T-helper 2 cell (primary cell): ENCODE measurements around the gene HIPK2.

Experiments
- DNase-seq, 5 experiments: peaks; one replicate each; pipeline versions ENCODE4 v3.0.0 to v3.0.0-alpha.2; 2012 to 2022

The HIPK2 gene

DNA sequence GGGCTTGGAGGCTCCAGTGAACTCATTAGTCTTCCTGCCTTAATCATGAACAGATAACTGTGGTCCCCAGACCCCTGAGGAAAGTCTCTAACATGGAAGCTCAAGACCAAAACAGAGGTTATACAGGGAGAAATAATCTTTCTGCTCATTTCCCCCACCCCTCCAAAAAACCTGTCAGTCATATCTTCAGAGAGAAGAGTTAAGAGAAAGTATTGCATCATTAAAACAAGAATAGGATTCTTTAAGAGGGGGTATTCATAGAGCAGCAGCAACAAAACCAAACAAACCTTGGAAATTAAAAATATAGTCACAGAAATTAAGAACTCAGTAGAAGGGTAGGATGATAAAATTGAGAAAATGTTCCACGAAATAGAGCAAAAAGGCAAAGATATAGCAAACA, 246.7 kb downstream of the HIPK2 start:
- no peak for DNase-seq

DNA sequence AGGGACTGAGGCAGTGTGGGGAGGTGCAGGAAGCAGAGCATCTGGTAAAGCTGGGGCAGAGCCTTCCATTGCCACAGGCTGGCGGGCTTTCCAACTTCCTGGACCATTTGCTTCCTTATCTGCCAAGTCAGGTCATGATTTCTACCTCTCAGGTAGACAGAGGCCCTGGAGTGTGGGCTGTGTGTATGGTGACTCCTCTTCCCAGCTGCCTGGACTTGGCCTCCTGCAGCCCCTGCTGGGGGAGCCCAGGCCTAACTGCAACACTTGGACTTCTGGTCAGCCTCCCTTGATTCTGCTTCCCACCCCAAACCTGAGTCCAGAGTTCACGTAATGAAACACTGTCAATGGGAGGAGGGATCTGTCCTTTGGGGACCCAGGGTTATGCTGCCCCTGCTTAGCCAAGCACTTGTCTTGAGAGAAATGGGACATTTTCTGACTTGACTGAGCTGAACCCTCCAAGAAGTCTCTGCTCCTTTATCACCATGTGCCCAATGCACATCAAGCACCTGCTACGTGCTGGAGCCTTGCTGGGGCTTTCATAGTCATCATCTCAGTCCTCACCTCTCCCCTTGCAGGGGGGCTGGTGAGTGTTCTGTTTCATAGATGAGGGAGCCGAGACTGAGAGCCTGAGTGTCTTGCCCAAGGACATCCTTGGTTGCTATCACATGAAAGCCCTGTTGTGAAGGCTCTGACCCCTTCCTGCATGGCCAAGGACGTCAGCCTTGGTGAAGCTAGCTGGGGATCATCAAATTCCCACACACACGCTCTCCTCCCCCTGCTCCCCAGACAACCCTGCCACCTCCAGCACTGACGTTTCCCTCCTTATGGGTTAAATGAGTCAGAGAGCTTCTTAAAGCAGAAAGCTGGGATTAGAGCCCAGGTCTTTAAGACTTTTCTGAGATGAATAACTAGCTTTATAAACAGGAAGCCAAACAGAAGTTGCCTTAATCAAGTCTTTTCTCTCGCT, 250.9 kb downstream of the HIPK2 start:
- no peak for DNase-seq

DNA sequence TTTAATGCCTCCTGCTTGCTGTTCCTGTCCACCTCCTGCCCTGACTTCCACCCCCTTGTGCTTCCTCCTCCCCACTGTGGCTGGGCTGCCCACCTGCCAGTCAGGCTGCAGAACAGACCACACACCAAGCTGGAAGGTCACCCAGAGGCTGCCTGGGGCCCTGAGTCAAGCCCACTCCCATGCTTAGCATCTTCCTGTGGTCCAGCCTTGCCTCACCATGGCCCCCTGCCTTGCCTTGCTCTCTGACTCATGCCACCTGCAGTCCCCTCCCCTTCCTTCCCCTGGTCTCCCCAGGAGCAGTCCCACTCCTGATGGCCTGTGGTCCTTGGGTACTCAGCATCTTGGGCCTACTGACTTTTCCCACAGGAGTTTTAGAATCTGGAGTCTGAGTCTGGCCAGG, 252.0 kb downstream of the HIPK2 start:
- no peak for DNase-seq

DNA sequence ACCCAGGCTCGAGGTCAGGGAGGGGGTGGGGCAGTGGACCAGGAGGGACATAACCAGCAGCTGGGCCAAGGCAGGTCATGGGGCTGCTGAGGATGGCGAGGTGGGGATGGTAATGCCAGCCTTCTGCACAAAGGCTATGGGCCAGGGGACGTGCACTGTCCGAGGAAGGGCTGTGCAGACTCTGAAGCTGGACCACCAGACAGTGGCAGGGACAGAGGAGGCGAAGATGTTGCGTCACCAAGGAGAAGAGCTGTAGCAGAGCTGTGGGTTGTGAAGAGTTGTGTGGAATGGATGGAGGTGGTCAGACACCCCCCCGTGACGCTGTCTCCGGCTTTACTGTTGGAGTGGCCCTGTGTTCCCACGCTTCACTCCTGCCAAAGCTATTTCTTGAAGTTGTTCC, 252.6 kb downstream of the HIPK2 start:
- DNase-seq, result no peak

DNA sequence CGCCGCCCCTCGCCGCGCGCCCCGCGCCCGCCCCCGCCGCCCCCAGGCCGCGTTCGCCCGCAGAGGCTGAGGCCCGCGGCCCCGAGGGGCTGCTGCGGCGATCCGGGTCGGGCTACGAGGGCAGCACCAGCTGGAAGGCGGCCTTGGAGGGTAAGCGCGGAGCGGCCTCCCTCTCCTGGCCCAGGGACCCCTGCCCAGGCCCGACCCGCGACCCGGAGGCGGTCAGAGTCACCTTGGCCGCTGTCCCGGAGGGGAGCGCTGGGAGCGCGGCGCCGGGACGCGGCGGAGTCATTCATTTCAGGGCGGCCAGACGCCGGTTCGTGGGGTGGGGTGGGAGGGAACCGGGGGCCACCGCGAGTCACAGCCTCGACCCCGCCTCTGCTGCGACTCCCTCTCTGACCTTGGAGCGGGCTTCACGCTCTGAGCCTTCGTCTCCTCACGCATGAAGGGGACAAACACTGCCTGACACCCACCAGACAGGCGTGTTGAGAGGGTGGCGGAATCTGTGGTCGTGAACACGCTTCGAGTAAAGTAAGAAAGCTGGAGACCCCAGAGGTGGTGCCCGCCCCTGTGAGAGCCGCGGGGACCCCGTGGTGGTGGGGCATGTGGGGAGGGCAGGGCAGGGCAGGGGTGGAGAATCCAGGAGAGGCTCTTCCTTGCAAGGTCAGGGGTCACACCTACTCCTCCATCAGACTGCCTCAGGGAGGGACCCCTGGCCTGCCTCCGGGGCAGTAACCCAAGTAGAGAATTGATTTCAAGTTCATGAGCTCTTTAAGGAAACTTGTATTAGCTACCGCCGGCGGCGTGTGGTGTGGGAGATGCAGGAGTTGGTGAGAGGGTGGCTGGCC, 253.6 kb downstream of the HIPK2 start:
- no peak for DNase-seq

DNA sequence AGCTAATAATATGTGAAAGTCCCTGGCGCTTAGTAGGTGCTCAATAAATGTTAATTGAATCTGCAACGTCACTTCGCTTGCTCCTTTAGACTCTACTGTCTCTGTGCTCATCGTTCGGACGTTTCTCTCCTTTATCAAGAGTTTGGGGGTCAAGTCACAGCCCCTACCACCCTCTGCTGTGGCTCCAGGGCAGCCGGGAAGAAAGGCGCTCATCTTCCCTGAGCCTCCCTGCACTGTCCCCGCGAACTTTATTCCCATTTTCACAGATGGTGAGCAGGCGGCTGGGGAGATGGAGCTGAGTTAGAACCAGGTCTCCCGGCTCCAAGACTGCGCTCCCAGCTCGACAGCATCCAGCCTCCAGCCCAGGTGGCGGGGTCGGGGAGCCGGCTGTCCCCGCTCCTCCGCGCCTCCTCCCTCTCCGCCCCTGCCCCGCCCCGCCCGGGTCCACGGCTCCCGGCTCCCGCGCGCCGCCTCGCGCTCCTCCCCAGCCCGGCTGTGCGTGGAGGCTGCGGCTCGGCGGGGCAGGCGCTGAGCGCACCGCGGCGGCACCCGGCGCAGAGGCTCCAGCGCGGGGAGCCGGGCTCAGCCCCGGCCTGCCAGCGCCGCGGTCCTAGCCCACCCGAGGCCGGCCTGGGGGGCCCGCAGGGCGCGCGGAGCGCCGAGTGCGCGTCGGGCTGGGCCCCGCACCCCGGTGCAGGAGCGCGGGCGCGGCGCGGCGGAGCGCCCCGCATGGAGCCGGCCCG, 254.4 kb downstream of the HIPK2 start, which contains the start of gene CLEC2L:
CLEC2L (plus strand) TSS at position 487 of the 743 bp plus-strand sequence; CDS start at position 730, 243 bp downstream.
- DNase-seq, result no peak

DNA sequence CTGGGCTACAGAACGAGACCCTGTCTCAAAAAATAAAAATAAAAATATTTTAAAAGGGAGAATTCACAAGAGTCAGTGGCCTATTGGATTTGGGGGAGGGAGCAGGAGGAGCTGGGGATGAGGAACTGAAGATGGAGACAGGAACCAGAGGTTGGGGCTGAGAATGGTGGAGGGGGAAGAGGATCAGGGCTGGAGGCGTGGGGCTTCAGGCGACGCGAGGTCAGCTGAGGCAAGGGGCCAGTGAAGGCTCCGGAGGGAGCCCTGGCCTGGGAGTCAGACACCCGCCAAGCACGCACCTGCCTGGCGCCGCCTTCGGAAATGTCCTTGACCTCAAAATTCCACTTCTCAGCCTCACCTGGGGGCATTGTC, 255.0 kb downstream of the HIPK2 start:
- DNase-seq, result no peak

DNA sequence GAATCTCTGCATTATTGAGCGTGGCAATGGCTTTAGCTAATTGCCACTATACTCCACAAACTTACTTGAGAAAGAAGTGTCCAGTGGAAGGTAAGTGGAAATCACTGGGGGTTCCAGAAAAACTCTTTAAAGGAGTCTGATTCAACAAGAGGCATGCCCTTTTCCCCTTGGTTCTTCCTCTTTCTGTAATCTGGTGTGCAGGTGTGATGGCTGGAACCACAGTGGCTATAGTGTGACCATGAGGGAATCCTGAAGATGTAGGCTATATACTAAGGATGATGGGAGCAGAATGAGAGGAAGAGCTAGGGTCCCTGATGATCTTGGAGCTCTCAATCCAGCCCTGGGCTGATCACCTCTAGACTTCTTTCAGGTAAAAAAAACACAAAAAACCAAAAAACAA, 256.4 kb downstream of the HIPK2 start:
- no peak for DNase-seq

DNA sequence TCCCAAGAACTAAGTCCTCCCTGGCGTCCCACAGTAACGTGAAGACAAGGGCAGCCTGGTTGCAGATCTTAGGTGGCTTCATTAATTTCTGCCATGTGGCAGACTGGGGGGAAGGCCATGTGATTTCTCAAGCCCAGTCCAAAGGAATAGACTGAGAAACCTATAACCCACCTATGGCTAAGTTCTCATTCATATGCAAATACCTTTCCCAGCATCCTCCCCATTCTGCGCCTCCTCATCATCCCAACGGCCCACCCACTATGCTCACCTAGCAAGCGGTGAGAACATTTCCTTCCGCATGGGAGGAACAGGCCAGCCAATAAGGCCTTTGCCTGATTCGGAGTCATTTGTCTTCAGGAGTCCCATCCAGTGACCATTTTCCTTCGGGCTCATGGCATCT, 262.5 kb downstream of the HIPK2 start:
- DNase-seq, result no peak
